ENCODE results near the gene GGACT.

Gene GGACT

DNA sequence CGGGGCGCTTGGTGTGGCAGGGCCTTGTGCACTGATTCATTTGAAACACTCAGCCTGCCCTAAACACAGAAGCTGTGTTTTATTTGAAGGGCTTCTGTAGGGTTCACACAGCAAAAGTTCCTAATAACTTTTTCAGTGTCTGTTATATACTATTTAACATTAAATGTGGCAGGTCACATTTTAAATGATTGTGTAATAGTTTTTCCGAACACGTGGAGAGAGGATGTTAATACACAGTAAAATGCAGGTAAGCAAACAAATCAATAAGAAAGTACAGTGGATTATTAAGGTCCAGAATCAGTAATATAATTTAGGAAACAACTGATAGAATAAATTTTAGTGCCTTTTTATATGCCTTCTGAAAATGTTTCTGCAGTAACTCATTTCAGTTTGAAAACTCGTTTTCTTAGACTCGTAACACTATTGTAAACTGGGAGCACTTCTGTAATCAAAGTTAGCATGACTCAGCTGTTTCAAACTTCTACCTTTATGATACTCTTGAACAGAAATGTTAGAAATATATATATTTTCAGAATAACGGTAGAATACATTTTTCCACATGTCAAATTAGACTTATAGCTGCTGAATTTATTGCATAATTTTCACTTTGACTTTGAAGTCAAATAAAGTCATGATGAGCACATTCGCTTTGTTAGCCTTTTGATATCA is 70.1 kb downstream of the GGACT start:
- Histone ChIP-seq H3K4me1 (ENCODE audit: insufficient read depth, low read length) (no peaks in the 10 kb centered on the region), H3K79me2 (ENCODE audit: insufficient read depth, low read length) (no peaks in the 10 kb centered on the region), H3K4me2 (ENCODE audit: insufficient read depth, low read length) (no peak overlapping the region), H2AFZ (ENCODE audit: low read depth, low read length) (no peak overlapping the region), H4K20me1 (ENCODE audit: insufficient read depth, low read length) (no peaks in the 10 kb centered on the region), H3K27ac (ENCODE audit: low read length) (no peak overlapping the region), H3K4me3 (ENCODE audit: low read depth in 1 of 2, low read length in 2 of 2) (no peak overlapping the region), H3K36me3 (ENCODE audit: insufficient read depth, low read length) (no peaks in the 10 kb centered on the region), H3K9ac (ENCODE audit: low read depth, low read length) (no peak overlapping the region), H3K9me3 (ENCODE audit: insufficient read depth, low read length, severe bottlenecking) (no peaks in the 10 kb centered on the region), H3K27me3 (ENCODE audit: insufficient read depth, low read length, poor library complexity) (no peaks in the 10 kb centered on the region)
- no peak for ATAC-seq (ENCODE audit: insufficient read depth, low read depth)
- no peak for DNase-seq
- TF ChIP-seq EZH2 (IDR thresholded peaks at IDR 0.05; ENCODE audit: borderline replicate concordance, low read depth, low read length, severe bottlenecking) (no peak), CTCF (IDR thresholded peaks at IDR 0.05; ENCODE audit: borderline replicate concordance, extremely low read depth, low read length, poor library complexity, severe bottlenecking) (no peak)

DNA sequence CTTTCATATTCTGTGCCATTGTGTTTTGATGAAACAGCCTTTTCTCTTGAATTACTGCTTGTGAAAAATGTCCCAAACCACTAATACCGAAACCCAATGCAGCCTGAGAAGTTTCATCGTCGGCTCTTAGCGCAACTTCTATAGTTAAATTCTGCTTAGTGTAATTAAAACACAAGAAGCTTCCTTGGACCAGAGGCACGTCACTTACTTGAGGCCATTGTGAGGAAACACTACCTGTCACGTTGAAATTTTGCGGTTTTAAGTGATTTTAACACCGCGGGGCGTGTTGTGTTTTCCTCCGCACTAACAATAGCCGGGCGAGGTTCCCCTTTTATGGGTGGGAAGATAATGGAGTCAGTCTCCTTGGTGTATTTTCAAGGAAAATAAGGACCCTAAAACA is 70.9 kb downstream of the GGACT start:
- TF ChIP-seq EZH2 (IDR thresholded peaks at IDR 0.05; ENCODE audit: borderline replicate concordance, low read depth, low read length, severe bottlenecking) (no peak), CTCF (IDR thresholded peaks at IDR 0.05; ENCODE audit: borderline replicate concordance, extremely low read depth, low read length, poor library complexity, severe bottlenecking) (no peak)
- Histone ChIP-seq H3K4me3 (ENCODE audit: low read depth in 1 of 2, low read length in 2 of 2) (no peak overlapping the region), H3K9ac (ENCODE audit: low read depth, low read length) (no peak overlapping the region), H2AFZ (ENCODE audit: low read depth, low read length) (no peak overlapping the region), H3K79me2 (ENCODE audit: insufficient read depth, low read length) (no peaks in the 10 kb centered on the region), H3K27ac (ENCODE audit: low read length) (no peak overlapping the region), H3K4me1 (ENCODE audit: insufficient read depth, low read length) (no peaks in the 10 kb centered on the region), H3K36me3 (ENCODE audit: insufficient read depth, low read length) (no peaks in the 10 kb centered on the region), H3K27me3 (ENCODE audit: insufficient read depth, low read length, poor library complexity) (no peaks in the 10 kb centered on the region), H4K20me1 (ENCODE audit: insufficient read depth, low read length) (no peaks in the 10 kb centered on the region), H3K9me3 (ENCODE audit: insufficient read depth, low read length, severe bottlenecking) (no peaks in the 10 kb centered on the region), H3K4me2 (ENCODE audit: insufficient read depth, low read length) (no peak overlapping the region)
- ATAC-seq (ENCODE audit: insufficient read depth, low read depth) (no peak), DNase-seq (no peak)

DNA sequence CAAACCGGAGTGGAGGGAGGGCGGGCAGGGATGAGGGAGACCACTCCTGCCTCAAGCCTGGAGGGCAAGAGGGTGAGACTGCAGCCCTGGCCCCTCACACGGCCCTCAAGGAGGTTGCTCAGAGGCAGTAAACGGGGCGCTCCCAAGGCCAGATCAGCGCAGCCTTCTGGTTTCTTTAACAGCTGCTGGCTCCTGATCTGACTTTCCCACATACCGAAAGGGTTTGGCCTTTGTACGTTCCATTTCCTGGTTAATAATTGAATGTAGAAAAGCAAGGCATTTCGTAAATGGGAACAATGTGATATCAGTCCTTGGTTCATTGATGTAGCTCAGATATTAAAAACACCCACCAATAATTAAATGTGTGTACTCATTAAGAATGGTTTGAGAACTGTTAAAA is 71.5 kb downstream of the GGACT start:
- Histone ChIP-seq H3K27me3 (ENCODE audit: insufficient read depth, low read length, poor library complexity) (no peaks in the 10 kb centered on the region), H3K79me2 (ENCODE audit: insufficient read depth, low read length) (no peaks in the 10 kb centered on the region), H3K4me2 (ENCODE audit: insufficient read depth, low read length) (no peak overlapping the region), H3K4me3 (ENCODE audit: low read depth in 1 of 2, low read length in 2 of 2) (no peak overlapping the region), H3K9me3 (ENCODE audit: insufficient read depth, low read length, severe bottlenecking) (no peaks in the 10 kb centered on the region), H4K20me1 (ENCODE audit: insufficient read depth, low read length) (no peaks in the 10 kb centered on the region), H3K27ac (ENCODE audit: low read length) (no peak overlapping the region), H3K4me1 (ENCODE audit: insufficient read depth, low read length) (no peaks in the 10 kb centered on the region), H2AFZ (ENCODE audit: low read depth, low read length) (no peak overlapping the region), H3K36me3 (ENCODE audit: insufficient read depth, low read length) (no peaks in the 10 kb centered on the region), H3K9ac (ENCODE audit: low read depth, low read length) (no peak overlapping the region)
- DNase-seq, result no peak
- ATAC-seq (ENCODE audit: insufficient read depth, low read depth), result no peak
- no peak for TF ChIP-seq EZH2 (IDR thresholded peaks at IDR 0.05; ENCODE audit: borderline replicate concordance, low read depth, low read length, severe bottlenecking)

GRCh38 chr13:100515410-100515800 is 73.2 kb downstream of the GGACT start:
- ATAC-seq (ENCODE audit: insufficient read depth, low read depth) (no peak), DNase-seq (no peak)
- Histone ChIP-seq H4K20me1 (ENCODE audit: insufficient read depth, low read length) (no peaks in the 10 kb centered on the region), H3K9ac (ENCODE audit: low read depth, low read length) (no peak overlapping the region), H3K9me3 (ENCODE audit: insufficient read depth, low read length, severe bottlenecking) (no peaks in the 10 kb centered on the region), H3K36me3 (ENCODE audit: insufficient read depth, low read length) (no peaks in the 10 kb centered on the region), H3K27me3 (ENCODE audit: insufficient read depth, low read length, poor library complexity) (no peaks in the 10 kb centered on the region), H3K79me2 (ENCODE audit: insufficient read depth, low read length) (no peaks in the 10 kb centered on the region), H3K4me1 (ENCODE audit: insufficient read depth, low read length) (no peaks in the 10 kb centered on the region), H3K4me2 (ENCODE audit: insufficient read depth, low read length) (no peak overlapping the region), H2AFZ (ENCODE audit: low read depth, low read length) (no peak overlapping the region), H3K4me3 (ENCODE audit: low read depth in 1 of 2, low read length in 2 of 2) (no peak overlapping the region), H3K27ac (ENCODE audit: low read length) (no peak overlapping the region)
- TF ChIP-seq EZH2 (IDR thresholded peaks at IDR 0.05; ENCODE audit: borderline replicate concordance, low read depth, low read length, severe bottlenecking), result no peak
- no peak for TF ChIP-seq CTCF (IDR thresholded peaks at IDR 0.05; ENCODE audit: borderline replicate concordance, extremely low read depth, low read length, poor library complexity, severe bottlenecking)
